HepG2 (cell line): ENCODE data around the gene C1QTNF5. TPM values are rescaled to one million over a fixed set of nuclear protein-coding genes. Genes with fewer than 3 reads are reported as not detected.

Experiments
- AKAP8 ChIP-seq: sonication (generic); formaldehyde crosslinking; IDR thresholded peaks from 2 replicates; pipeline ENCODE4 v1.5.1; 2020; ENCODE audit warnings: mild to moderate bottlenecking, missing genetic modification reagents
- MAFK ChIP-seq, 2 experiments: IDR thresholded peaks in 1 of 2; conservative IDR thresholded peaks in 1 of 2; 2 replicates each; pipeline ENCODE4 v1.6.1; 2011; ENCODE audit warnings: improper control_type of control experiment in 2 of 2, low read length in 2 of 2
- PHF21A ChIP-seq: sonication (generic); formaldehyde crosslinking; IDR thresholded peaks from 2 replicates; pipeline ENCODE4 v1.5.0; 2020; ENCODE audit warnings: mild to moderate bottlenecking, missing genetic modification reagents
- TOE1 ChIP-seq: sonication (generic); formaldehyde crosslinking; IDR thresholded peaks from 2 replicates; pipeline ENCODE4 v1.4.0; 2020; ENCODE audit warnings: mild to moderate bottlenecking, missing genetic modification reagents
- YEATS4 ChIP-seq: sonication (generic); formaldehyde crosslinking; IDR thresholded peaks from 2 replicates; pipeline ENCODE4 v1.4.0; 2020; ENCODE audit warnings: missing genetic modification reagents, borderline replicate concordance
- ZFP36 ChIP-seq: fragments of 150-350 bp; IDR thresholded peaks from 2 replicates; pipeline ENCODE4 v1.6.1; 2018; ENCODE audit warnings: borderline replicate concordance, low read length, low read depth; ENCODE audit not compliant: partially characterized antibody
- ZFP37 ChIP-seq: sonication (generic); formaldehyde crosslinking; IDR thresholded peaks from 2 replicates; pipeline ENCODE4 v1.4.0; 2020; ENCODE audit warnings: missing genetic modification reagents, borderline replicate concordance
- ZNF296 ChIP-seq: sonication (generic); formaldehyde crosslinking; conservative IDR thresholded peaks from 2 replicates; pipeline ENCODE4 v1.5.0; 2020; ENCODE audit warnings: mild to moderate bottlenecking, missing genetic modification reagents
- ZNF337 ChIP-seq: sonication (generic); formaldehyde crosslinking; IDR thresholded peaks from 2 replicates; pipeline ENCODE4 v1.5.1; 2020; ENCODE audit warnings: missing genetic modification reagents, low read depth, mild to moderate bottlenecking, borderline replicate concordance
- ZNF484 ChIP-seq: sonication (generic); formaldehyde crosslinking; IDR thresholded peaks from 2 replicates; pipeline ENCODE4 v1.5.1; 2020; ENCODE audit warnings: mild to moderate bottlenecking, low read depth, missing genetic modification reagents, borderline replicate concordance
- ZNF607 ChIP-seq: sonication (generic); formaldehyde crosslinking; IDR thresholded peaks from 2 replicates; pipeline ENCODE4 v1.5.1; 2020; ENCODE audit warnings: missing genetic modification reagents, mild to moderate bottlenecking, borderline replicate concordance
- ZNF652 ChIP-seq: IDR thresholded peaks from 2 replicates; pipeline ENCODE4 v1.6.1; 2016; ENCODE audit warnings: low read depth, borderline replicate concordance
- ZNF850 ChIP-seq: sonication (generic); formaldehyde crosslinking; conservative IDR thresholded peaks from 2 replicates; pipeline ENCODE4 v1.9.0; 2021; ENCODE audit warnings: mild to moderate bottlenecking, missing genetic modification reagents
- polyA plus RNA-seq, 8 experiments: library from polyadenylated mRNA; depleted of rRNA in 3 of 8; stranded (reverse) in 7 of 8; unstranded in 1 of 8; fragments of >200 nt; fragmentation: Illumina TruSeq in 4 of 8; extraction: Trizol in 4 of 8; gene quantifications; 2 replicates each; pipeline versions ENCODE4 v1.2.1 to v1.2.3, GENCODE V29; 2011 to 2016; ENCODE audit warnings: low read depth in 4 of 8, missing spikeins in 1 of 8, mixed read lengths in 1 of 8; ENCODE audit not compliant: insufficient read depth in 1 of 8
- total RNA-seq, 5 experiments: library from RNA; depleted of rRNA; stranded (reverse); fragments of >200 nt; fragmentation: Illumina TruSeq; extraction: Trizol; gene quantifications; 2 replicates each; pipeline ENCODE4 v1.2.3, GENCODE V29; 2016; ENCODE audit warnings: low read depth in 1 of 5
- TF ChIP-seq, protein P1 (sequence below): sonication (generic); formaldehyde crosslinking; IDR thresholded peaks from 2 replicates; pipeline ENCODE4 v1.5.0; 2020; ENCODE audit warnings: missing genetic modification reagents
- TF ChIP-seq, protein P2 (sequence below): sonication (generic); formaldehyde crosslinking; IDR thresholded peaks from 2 replicates; pipeline ENCODE4 v1.4.0; 2020; ENCODE audit warnings: mild to moderate bottlenecking, missing genetic modification reagents
- TF ChIP-seq, protein P3 (sequence below): sonication (generic); formaldehyde crosslinking; IDR thresholded peaks from 2 replicates; pipeline ENCODE4 v1.5.0; 2020; ENCODE audit warnings: mild to moderate bottlenecking, missing genetic modification reagents
- TF ChIP-seq, protein P4 (sequence below): sonication (generic); formaldehyde crosslinking; IDR thresholded peaks from 2 replicates; pipeline ENCODE4 v1.4.0; 2020; ENCODE audit warnings: missing genetic modification reagents
- TF ChIP-seq, protein P5 (sequence below): sonication (generic); formaldehyde crosslinking; IDR thresholded peaks from 2 replicates; pipeline ENCODE4 v1.4.0; 2020; ENCODE audit warnings: missing genetic modification reagents
- TF ChIP-seq, protein P6 (sequence below): sonication (generic); formaldehyde crosslinking; IDR thresholded peaks from 2 replicates; pipeline ENCODE4 v1.5.0; 2020; ENCODE audit warnings: missing genetic modification reagents, mild to moderate bottlenecking, borderline replicate concordance
- TF ChIP-seq, protein P7 (sequence below): sonication (generic); formaldehyde crosslinking; IDR thresholded peaks from 2 replicates; pipeline ENCODE4 v1.5.0; 2020; ENCODE audit warnings: missing genetic modification reagents

Gene C1QTNF5
- total and polyA plus RNA-seq, 2 of the 13 experiments (the other 11 are each of a cell fraction or from before 2014, with no cell fraction given), result 0.86 to 1.2 TPM

DNA sequence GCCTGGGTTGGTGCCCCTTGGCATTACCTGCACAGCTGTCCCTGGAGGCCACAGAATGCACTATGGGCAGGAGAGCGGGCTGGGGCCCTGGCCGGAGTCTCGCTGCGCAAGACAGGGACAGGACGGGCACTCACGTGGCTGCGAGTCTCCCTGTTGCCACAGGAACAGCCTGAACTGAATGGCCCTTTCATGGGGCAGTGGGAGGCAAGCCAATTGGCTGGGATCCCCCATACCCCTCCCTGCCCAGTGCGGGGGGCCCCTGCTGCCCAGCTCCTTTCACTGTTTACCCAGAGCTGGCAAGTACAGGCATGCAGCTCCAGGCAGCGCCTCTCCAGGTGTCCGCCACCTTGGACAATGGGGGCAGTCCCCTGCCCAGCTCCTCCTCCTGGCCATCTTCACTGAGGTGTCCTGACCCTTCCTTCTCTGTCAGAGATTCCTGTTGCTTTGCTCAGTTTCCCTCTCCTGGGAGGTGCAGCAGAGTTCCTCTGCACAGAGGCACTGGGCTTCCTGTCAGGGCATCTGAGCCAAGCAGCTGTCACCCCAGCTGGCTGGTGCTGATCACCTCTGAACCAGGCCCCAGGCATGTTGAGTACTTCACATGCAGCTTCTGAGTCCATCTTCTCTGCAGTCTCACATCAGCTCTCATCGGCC lies 35.6 kb upstream of the C1QTNF5 start (continued):
- TF ChIP-seq, protein P1, sequence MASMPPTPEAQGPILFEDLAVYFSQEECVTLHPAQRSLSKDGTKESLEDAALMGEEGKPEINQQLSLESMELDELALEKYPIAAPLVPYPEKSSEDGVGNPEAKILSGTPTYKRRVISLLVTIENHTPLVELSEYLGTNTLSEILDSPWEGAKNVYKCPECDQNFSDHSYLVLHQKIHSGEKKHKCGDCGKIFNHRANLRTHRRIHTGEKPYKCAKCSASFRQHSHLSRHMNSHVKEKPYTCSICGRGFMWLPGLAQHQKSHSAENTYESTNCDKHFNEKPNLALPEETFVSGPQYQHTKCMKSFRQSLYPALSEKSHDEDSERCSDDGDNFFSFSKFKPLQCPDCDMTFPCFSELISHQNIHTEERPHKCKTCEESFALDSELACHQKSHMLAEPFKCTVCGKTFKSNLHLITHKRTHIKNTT (CRISPR knock-in tag), result no peak
- TF ChIP-seq TOE1 (CRISPR knock-in tag) (no peak), ZNF337 (no peak), PHF21A (no peak; the same call in 1 of the 2 replicates), ZNF850 (no peak), ZNF607 (CRISPR knock-in tag) (no peak), ZNF484 (CRISPR knock-in tag) (no peak), MAFK (conservative IDR thresholded peaks at IDR 0.05 in 1 of 2, IDR thresholded peaks at IDR 0.05 in 1 of 2; ENCODE audit: low read length in 2 of 2) (no peak), ZFP36 (no peak), ZNF296 (CRISPR knock-in tag) (no peak), YEATS4 (CRISPR knock-in tag) (no peak), ZNF652 (CRISPR knock-in tag) (0 out of 2 replicates have a peak, but pooled peaks have one; percentile 32), ZFP37 (no peak), AKAP8 (CRISPR knock-in tag) (no peak)
- TF ChIP-seq, protein P2, sequence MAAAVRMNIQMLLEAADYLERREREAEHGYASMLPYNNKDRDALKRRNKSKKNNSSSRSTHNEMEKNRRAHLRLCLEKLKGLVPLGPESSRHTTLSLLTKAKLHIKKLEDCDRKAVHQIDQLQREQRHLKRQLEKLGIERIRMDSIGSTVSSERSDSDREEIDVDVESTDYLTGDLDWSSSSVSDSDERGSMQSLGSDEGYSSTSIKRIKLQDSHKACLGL (CRISPR knock-in tag), result peak; percentile 90
- TF ChIP-seq, protein P3, sequence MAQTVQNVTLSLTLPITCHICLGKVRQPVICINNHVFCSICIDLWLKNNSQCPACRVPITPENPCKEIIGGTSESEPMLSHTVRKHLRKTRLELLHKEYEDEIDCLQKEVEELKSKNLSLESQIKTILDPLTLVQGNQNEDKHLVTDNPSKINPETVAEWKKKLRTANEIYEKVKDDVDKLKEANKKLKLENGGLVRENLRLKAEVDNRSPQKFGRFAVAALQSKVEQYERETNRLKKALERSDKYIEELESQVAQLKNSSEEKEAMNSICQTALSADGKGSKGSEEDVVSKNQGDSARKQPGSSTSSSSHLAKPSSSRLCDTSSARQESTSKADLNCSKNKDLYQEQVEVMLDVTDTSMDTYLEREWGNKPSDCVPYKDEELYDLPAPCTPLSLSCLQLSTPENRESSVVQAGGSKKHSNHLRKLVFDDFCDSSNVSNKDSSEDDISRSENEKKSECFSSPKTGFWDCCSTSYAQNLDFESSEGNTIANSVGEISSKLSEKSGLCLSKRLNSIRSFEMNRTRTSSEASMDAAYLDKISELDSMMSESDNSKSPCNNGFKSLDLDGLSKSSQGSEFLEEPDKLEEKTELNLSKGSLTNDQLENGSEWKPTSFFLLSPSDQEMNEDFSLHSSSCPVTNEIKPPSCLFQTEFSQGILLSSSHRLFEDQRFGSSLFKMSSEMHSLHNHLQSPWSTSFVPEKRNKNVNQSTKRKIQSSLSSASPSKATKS (CRISPR knock-in tag), result no peak
- TF ChIP-seq, protein P4, sequence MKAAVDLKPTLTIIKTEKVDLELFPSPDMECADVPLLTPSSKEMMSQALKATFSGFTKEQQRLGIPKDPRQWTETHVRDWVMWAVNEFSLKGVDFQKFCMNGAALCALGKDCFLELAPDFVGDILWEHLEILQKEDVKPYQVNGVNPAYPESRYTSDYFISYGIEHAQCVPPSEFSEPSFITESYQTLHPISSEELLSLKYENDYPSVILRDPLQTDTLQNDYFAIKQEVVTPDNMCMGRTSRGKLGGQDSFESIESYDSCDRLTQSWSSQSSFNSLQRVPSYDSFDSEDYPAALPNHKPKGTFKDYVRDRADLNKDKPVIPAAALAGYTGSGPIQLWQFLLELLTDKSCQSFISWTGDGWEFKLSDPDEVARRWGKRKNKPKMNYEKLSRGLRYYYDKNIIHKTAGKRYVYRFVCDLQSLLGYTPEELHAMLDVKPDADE (CRISPR knock-in tag), result no peak
- TF ChIP-seq, protein P5, sequence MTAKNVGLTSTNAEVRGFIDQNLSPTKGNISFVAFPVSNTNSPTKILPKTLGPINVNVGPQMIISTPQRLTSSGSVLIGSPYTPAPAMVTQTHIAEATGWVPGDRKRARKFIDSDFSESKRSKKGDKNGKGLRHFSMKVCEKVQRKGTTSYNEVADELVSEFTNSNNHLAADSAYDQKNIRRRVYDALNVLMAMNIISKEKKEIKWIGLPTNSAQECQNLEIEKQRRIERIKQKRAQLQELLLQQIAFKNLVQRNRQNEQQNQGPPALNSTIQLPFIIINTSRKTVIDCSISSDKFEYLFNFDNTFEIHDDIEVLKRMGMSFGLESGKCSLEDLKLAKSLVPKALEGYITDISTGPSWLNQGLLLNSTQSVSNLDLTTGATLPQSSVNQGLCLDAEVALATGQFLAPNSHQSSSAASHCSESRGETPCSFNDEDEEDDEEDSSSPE (CRISPR knock-in tag), result no peak; the same call in 1 of the 2 replicates
- TF ChIP-seq, protein P6, sequence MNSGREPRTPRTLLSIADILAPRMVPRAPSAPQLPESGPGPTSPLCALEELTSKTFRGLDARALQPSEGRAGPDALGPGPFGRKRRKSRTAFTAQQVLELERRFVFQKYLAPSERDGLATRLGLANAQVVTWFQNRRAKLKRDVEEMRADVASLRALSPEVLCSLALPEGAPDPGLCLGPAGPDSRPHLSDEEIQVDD (CRISPR knock-in tag), result no peak
- TF ChIP-seq, protein P7, sequence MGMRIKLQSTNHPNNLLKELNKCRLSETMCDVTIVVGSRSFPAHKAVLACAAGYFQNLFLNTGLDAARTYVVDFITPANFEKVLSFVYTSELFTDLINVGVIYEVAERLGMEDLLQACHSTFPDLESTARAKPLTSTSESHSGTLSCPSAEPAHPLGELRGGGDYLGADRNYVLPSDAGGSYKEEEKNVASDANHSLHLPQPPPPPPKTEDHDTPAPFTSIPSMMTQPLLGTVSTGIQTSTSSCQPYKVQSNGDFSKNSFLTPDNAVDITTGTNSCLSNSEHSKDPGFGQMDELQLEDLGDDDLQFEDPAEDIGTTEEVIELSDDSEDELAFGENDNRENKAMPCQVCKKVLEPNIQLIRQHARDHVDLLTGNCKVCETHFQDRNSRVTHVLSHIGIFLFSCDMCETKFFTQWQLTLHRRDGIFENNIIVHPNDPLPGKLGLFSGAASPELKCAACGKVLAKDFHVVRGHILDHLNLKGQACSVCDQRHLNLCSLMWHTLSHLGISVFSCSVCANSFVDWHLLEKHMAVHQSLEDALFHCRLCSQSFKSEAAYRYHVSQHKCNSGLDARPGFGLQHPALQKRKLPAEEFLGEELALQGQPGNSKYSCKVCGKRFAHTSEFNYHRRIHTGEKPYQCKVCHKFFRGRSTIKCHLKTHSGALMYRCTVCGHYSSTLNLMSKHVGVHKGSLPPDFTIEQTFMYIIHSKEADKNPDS (CRISPR knock-in tag), result no peak
